Adipocyte (in vitro differentiated cells): ENCODE data around the gene EXOC6B.
"Not testable (repeated sequence)": the region's sequence is repeated elsewhere in the genome, so short reads cannot be mapped to it uniquely, and the experiment has no call there.

ENCODE experiments used
- DNase-seq: peaks from one replicate; pipeline ENCODE4 v3.0.0-alpha.2; 2015; ENCODE audit warnings: low read depth
- H3K27me3 ChIP-seq: replicated peaks from 2 replicates; pipeline ENCODE4 v1.7.0; 2013; ENCODE audit warnings: mild to moderate bottlenecking, low read length, moderate library complexity; ENCODE audit not compliant: control insufficient read depth, insufficient read depth
- H3K36me3 ChIP-seq: 2 replicates; pipeline ENCODE4 v1.7.0; 2013; ENCODE audit warnings: low read length, mild to moderate bottlenecking, moderate library complexity; ENCODE audit not compliant: control insufficient read depth, insufficient read depth, severe bottlenecking
- H3K4me1 ChIP-seq: 2 replicates; pipeline ENCODE4 v1.7.0; 2013; ENCODE audit warnings: mild to moderate bottlenecking, low read length, moderate library complexity; ENCODE audit not compliant: control insufficient read depth, insufficient read depth
- H3K4me3 ChIP-seq: 2 replicates; pipeline ENCODE4 v1.7.0; 2013; ENCODE audit warnings: mild to moderate bottlenecking, low read length, moderate library complexity
- H3K9ac ChIP-seq: 2 replicates; pipeline ENCODE4 v1.7.0; 2013; ENCODE audit warnings: mild to moderate bottlenecking, low read length, moderate library complexity
- H3K9me3 ChIP-seq: 2 replicates; pipeline ENCODE4 v1.7.0; 2013; ENCODE audit warnings: mild to moderate bottlenecking, low read length, moderate library complexity; ENCODE audit not compliant: control insufficient read depth

Gene EXOC6B

DNA sequence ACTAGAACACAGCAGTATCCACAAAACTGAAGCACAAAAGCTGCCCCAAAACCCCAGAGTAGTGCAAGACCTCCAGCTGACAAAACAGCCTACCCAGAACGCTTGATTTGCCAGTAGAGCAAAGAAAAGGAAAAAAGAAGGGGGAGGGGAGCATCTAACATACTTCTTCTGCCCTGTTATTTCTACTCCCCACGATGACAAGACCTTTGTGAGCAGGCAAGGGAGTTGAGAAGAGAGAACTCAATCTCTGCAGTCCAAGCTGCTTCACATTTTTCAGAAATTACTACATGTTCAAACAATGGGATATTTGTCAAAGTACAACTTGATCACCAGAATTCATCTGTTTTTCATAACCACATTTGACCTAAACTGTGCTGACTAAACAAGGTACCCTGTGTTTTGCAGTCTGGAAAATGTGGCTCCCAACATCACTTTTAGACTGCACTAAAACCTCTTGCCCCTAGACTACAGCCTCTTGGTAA, 286.7 kb downstream of the EXOC6B start:
- Histone ChIP-seq H3K36me3 (no peaks in the 10 kb centered on the region), H3K9ac (no peak overlapping the region), H3K9me3 (no peaks in the 10 kb centered on the region), H3K27me3 (no peaks in the 10 kb centered on the region), H3K4me1 (peaks cover 11% of the 10 kb centered on the region), H3K4me3 (no peak overlapping the region)
- DNase-seq, result peak; percentile 65

DNA sequence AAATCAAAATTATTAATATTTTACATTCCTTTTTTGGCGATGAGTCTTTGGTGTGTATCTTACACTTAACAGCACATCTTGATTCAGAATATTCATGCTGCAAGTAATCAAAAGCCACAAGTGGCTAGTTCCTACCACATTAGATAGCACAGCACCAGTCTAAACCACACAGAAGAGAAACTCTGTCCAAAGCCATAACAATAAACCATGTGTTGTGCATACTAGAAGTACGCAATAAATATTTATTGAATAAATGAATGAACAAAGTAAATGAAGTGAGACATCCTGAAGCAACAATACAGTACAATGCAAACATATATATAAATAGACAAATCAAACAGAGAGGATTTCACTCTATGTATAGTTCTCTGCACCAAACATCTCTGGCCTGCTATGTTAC, 287.3 kb downstream of the EXOC6B start:
- DNase-seq, result no peak

DNA sequence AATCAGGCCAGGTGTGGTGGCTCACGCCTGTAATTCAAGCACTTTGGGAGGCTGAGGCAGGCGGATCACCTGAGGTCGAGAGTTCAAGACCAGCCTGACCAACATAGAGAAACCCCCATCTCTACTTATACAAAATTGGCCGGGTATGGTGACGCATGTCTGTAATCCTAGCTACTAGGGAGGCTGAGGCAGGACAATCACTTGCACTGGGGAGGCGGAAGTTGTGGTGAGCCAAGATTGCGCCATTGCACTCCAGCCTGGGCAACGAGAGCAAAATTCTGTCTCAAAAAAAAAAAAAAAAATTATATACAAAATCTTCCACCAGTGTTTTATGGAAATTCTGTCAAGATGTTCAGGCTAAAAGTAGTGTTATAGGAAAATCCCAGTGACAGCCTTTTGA, 290.2 kb downstream of the EXOC6B start:
- H3K27me3 ChIP-seq, H3K36me3 ChIP-seq, H3K9ac ChIP-seq, DNase-seq, H3K4me3 ChIP-seq, H3K9me3 ChIP-seq: not testable (repeated sequence)
- H3K4me1 ChIP-seq, result peaks cover 19% of the 10 kb centered on the region

More for the DNA sequence above, 287.3 kb downstream of the EXOC6B start:
- Histone ChIP-seq H3K36me3 (no peaks in the 10 kb centered on the region), H3K4me3 (no peak overlapping the region), H3K9me3 (no peaks in the 10 kb centered on the region), H3K9ac (no peak overlapping the region), H3K4me1 (peaks cover 15% of the 10 kb centered on the region), H3K27me3 (no peaks in the 10 kb centered on the region)

DNA sequence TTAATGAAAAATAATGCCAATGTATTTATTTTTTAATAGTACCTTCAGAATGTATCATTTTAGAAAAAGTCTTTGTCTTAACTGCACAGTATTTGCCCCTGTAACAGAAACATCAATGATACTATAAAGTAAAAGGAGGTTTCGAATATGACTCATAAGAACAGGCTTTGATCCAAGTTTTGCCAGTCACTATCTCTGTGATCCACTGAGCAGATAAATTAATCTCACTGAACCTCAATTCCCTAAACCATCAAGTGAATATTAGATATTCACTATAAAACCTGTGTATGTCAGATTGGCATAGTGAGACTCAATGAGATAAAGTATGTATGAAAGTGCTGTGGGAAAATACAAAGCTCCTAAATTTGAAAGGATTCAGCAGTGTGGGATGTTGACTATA, 292.1 kb downstream of the EXOC6B start:
- H3K36me3 ChIP-seq, result no peaks in the 10 kb centered on the region
- peaks cover 11% of the 10 kb centered on the region for H3K4me1 ChIP-seq
- DNase-seq, result peak; percentile 51
- no peak overlapping the region for H3K4me3 ChIP-seq
- H3K9ac ChIP-seq, result no peak overlapping the region
- no peaks in the 10 kb centered on the region for H3K9me3 ChIP-seq
- H3K27me3 ChIP-seq, result no peaks in the 10 kb centered on the region

DNA sequence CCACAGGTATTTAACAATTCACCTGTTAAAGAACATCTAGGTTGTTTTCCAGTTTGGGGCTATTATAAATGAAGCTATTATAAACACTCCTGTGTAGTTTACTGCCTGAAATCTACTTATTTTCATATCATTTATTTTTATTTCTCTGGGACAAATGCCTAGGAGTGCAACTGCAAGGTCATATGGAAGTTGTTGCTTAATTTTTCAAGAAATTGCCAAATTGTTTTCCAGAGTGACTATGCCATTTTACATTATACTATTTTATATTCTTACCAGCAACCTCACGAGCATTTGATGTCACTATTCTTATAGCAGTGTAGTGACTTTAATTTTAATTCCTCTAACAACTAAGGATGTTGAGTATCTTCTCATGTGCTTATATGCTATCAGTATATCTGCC, 298.4 kb downstream of the EXOC6B start:
- H3K4me3 ChIP-seq, result no peak overlapping the region
- no peaks in the 10 kb centered on the region for H3K36me3 ChIP-seq
- peak; percentile 59 for DNase-seq
- H3K4me1 ChIP-seq, result peaks cover 11% of the 10 kb centered on the region
- H3K9ac ChIP-seq, result no peak overlapping the region
- H3K9me3 ChIP-seq, result no peaks in the 10 kb centered on the region
- no peaks in the 10 kb centered on the region for H3K27me3 ChIP-seq

DNA sequence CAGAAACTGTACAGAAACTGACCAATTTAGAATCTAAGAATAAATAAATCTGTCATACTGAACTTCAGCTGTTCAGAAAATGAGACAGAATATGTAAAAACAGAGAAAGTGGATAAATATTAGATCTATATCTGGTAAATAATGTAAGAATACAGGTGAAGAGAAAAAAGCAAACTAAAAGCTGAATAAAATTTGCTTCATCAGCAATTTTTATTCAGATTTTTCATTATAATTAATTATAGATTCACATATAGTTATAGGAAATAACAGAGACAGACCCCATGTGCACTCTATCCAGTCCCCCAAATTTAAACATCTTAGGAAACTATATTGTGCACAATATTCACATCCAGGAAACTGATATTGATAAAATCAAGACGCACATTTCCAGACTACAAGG, 299.2 kb downstream of the EXOC6B start:
- no peak overlapping the region for H3K4me3 ChIP-seq
- H3K9me3 ChIP-seq, result no peaks in the 10 kb centered on the region
- no peak for DNase-seq
- H3K27me3 ChIP-seq, result no peaks in the 10 kb centered on the region
- no peaks in the 10 kb centered on the region for H3K36me3 ChIP-seq
- no peak overlapping the region for H3K9ac ChIP-seq
- H3K4me1 ChIP-seq, result peaks cover 11% of the 10 kb centered on the region

DNA sequence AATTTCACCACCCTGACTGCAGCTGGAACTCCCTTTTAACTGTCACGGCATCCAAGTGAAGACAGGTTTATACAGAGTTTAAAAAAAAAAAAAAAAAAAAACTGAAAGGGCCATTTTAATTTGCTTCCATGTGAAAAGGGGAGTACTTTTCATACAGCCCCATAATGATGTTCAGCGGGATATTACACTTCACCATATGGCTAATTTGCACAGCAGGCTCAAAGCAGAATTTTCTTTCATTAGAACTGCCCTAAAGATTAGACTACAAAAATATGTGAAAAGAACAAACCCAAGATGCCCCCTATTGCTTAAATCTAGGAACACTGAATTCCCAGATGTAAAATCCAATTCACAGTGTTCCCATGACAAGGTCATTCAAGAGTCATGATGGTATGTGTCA, 301.8 kb downstream of the EXOC6B start:
- Histone ChIP-seq H3K4me1 (peaks cover 11% of the 10 kb centered on the region), H3K9me3 (no peaks in the 10 kb centered on the region), H3K27me3 (no peaks in the 10 kb centered on the region), H3K9ac (no peak overlapping the region), H3K36me3 (no peaks in the 10 kb centered on the region), H3K4me3 (no peak overlapping the region)
- no peak for DNase-seq

DNA sequence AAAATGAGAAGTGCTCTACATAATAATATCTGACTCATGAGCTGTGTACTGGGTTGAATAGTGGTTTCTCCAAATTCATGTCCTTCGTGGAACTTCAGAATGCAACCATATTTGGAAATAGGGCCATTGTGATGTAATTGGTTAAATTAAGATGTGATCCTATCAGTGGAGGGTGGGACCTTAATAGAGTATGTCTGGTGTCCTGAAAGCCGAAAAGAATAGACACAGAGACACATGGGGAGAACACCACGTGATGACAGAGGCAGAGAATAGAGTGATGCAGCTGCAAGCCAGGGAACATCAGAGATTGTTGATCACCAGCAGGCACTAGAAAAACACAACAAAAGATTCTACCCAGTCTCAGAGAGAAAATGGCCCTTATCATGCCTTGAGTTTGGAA, 310.1 kb downstream of the EXOC6B start:
- no peak overlapping the region for H3K9ac ChIP-seq
- no peak for DNase-seq
- no peaks in the 10 kb centered on the region for H3K4me1 ChIP-seq
- no peak overlapping the region for H3K4me3 ChIP-seq
- no peaks in the 10 kb centered on the region for H3K9me3 ChIP-seq
- H3K27me3 ChIP-seq, result no peaks in the 10 kb centered on the region
- H3K36me3 ChIP-seq, result peaks cover 5% of the 10 kb centered on the region

DNA sequence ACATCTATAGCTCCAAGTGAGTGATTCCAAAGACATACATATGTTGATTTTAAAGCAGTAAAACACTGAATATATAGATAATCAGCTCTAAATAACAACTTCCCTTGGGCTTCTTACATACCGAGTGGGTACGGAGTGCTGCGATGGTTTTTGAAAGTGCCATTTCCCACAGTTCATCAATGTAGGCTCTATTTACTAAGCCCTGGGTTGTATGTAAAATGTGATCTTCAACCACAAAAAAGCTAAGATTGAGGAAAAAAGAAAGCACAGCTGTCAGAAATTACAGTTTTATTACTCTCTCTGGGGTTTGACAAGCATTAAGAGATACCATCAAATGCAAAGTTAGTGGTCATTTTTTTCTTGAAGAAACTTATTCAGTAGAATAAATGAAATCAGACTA, 312.8 kb downstream of the EXOC6B start:
- no peaks in the 10 kb centered on the region for H3K27me3 ChIP-seq
- H3K9ac ChIP-seq, result no peak overlapping the region
- DNase-seq, result no peak
- no peaks in the 10 kb centered on the region for H3K9me3 ChIP-seq
- H3K36me3 ChIP-seq, result peaks cover 5% of the 10 kb centered on the region
- no peaks in the 10 kb centered on the region for H3K4me1 ChIP-seq
- no peak overlapping the region for H3K4me3 ChIP-seq

DNA sequence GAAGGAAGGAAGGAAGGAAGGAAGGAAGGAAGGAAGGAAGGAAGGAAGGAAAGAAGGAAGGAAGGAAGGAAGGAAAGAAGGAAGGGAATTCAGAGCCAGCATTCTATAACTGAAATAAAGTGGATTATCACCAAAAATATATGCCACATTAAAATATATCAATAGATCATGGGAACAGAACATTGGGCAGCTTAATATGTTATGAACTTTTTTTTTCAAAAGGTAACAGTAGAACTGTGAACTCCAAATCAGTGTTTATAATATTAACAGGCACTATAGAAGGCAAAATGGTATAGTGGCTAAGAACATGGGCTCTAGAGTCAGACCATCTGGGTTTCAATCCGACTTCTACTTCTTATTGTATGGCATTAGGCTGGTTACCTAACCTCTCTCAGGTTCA, 313.5 kb downstream of the EXOC6B start:
- Histone ChIP-seq H3K4me3 (no peak overlapping the region), H3K27me3 (no peaks in the 10 kb centered on the region), H3K9me3 (no peaks in the 10 kb centered on the region), H3K36me3 (peaks cover 5% of the 10 kb centered on the region), H3K4me1 (no peaks in the 10 kb centered on the region), H3K9ac (no peak overlapping the region)
- no peak for DNase-seq

DNA sequence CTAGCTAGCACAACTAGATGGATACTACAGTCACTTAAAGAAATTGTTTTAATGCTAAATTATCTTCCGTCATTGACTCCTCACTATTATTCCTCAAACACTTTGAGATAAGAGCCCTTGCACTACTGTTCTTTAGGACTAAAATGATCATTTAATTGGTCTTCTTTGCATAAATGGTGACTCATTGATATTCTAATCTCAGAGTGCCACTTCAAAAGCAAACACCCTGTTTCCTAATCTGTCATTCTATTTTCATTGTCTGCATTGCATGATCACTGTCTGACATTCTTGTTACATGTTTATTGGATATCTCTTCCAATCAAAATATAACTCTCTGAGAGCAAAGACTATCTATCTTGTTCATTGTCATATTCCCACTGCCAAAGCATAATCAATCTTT, 313.9 kb downstream of the EXOC6B start:
- Histone ChIP-seq H3K27me3 (no peaks in the 10 kb centered on the region), H3K4me3 (no peak overlapping the region), H3K4me1 (peaks cover 2% of the 10 kb centered on the region), H3K9me3 (no peaks in the 10 kb centered on the region), H3K9ac (no peak overlapping the region), H3K36me3 (peaks cover 5% of the 10 kb centered on the region)
- no peak for DNase-seq

DNA sequence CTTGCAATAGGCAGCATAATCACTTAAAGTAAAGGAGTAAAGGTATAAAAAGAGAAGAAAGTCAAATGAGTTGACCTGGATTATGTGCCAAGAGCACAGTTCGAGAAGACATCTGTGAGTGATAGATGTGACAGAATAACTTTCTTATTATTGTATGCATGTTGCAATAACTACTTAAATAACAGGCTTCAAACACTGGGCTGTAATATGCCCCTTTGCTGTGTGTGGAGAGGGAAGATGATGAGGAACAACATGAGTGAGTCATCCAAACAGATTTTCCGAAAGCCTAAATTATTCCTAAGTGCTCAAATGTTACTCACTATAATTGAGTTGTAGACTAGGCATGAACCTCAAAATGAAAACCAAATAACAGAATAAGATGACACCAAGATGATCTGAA, 328.1 kb downstream of the EXOC6B start:
- Histone ChIP-seq H3K9ac (no peak overlapping the region), H3K27me3 (no peaks in the 10 kb centered on the region), H3K4me3 (no peak overlapping the region), H3K9me3 (no peaks in the 10 kb centered on the region), H3K36me3 (peaks cover 22% of the 10 kb centered on the region), H3K4me1 (no peaks in the 10 kb centered on the region)
- DNase-seq, result peak; percentile 29
